Hepatocyte (in vitro differentiated cells): ENCODE results near the gene CD40. TPM values are rescaled to one million over a fixed set of nuclear protein-coding genes. Genes with fewer than 3 reads are reported as not detected.
A peak's percentile ranks its signal among the peaks of the same experiment; 100 is the strongest.

ENCODE experiments used
- DNase-seq: peaks from one replicate; pipeline ENCODE4 v3.0.0-alpha.2; 2016; ENCODE audit warnings: low spot score
- H2AFZ ChIP-seq: fragments of 200-600 bp; sonication (generic); 2 replicates; pipeline ENCODE4 v1.6.0; 2016; ENCODE audit warnings: antibody characterized with exemption, mild to moderate bottlenecking
- H3K27ac ChIP-seq: fragments of 200-600 bp; sonication (generic); 2 replicates; pipeline ENCODE4 v1.5.1; 2016; ENCODE audit warnings: mild to moderate bottlenecking
- H3K27me3 ChIP-seq: fragments of 200-600 bp; sonication (generic); 2 replicates; pipeline ENCODE4 v1.6.1; 2016
- H3K36me3 ChIP-seq: fragments of 200-600 bp; sonication (generic); replicated peaks from 2 replicates; pipeline ENCODE4 v1.5.1; 2016; ENCODE audit warnings: low read depth; ENCODE audit not compliant: insufficient read depth
- H3K4me1 ChIP-seq: fragments of 200-600 bp; sonication (generic); 2 replicates; pipeline ENCODE4 v1.5.1; 2016; ENCODE audit warnings: mild to moderate bottlenecking, moderate library complexity; ENCODE audit not compliant: insufficient read depth
- H3K4me2 ChIP-seq: fragments of 200-600 bp; sonication (generic); 2 replicates; pipeline ENCODE4 v1.6.0; 2016
- H3K4me3 ChIP-seq: fragments of 200-600 bp; sonication (generic); 2 replicates; pipeline ENCODE4 v1.5.1; 2016; ENCODE audit warnings: mild to moderate bottlenecking
- H3K79me2 ChIP-seq: fragments of 200-600 bp; sonication (generic); 2 replicates; pipeline ENCODE4 v1.6.0; 2017; ENCODE audit warnings: mild to moderate bottlenecking
- H3K9me2 ChIP-seq: fragments of 200-600 bp; sonication (generic); replicated peaks from 2 replicates; pipeline ENCODE4 v1.6.0; 2017; ENCODE audit warnings: mild to moderate bottlenecking; ENCODE audit not compliant: insufficient read depth
- H3K9me3 ChIP-seq: fragments of 200-600 bp; sonication (generic); 2 replicates; pipeline ENCODE4 v1.5.1; 2016; ENCODE audit warnings: low read depth, mild to moderate bottlenecking
- H4K20me1 ChIP-seq: fragments of 200-600 bp; sonication (generic); 2 replicates; pipeline ENCODE4 v1.6.0; 2016; ENCODE audit warnings: mild to moderate bottlenecking; ENCODE audit not compliant: insufficient read depth, poor library complexity, severe bottlenecking
- EZH2 ChIP-seq: fragments of 200-600 bp; sonication (generic); IDR thresholded peaks from 2 replicates; pipeline ENCODE4 v1.6.1; 2016; ENCODE audit warnings: antibody characterized with exemption, mild to moderate bottlenecking, borderline replicate concordance
- EZH2phosphoT487 ChIP-seq: fragments of 200-600 bp; sonication (generic); IDR thresholded peaks from one replicate; pipeline ENCODE4 v1.6.1; 2018; ENCODE audit warnings: antibody characterized with exemption, mild to moderate bottlenecking, low read depth, moderate library complexity; ENCODE audit not compliant: unreplicated experiment, severe bottlenecking
- WGBS: methylation state at CpG from one replicate; pipeline ENCODE4 v1.1.6; 2016; ENCODE audit warnings: low lambda C conversion rate; ENCODE audit errors: missing lambda C conversion rate; 5-methylcytosine and 5-hydroxymethylcytosine counted together
- polyA plus RNA-seq: library from polyadenylated mRNA; unstranded; fragments of >200 nt; fragmentation: Nextera tagmentation; extraction: Ambion mirVana; gene quantifications from 2 replicates; pipeline ENCODE4 v1.2.1, GENCODE V29; 2016
- total RNA-seq: library from RNA; depleted of rRNA; stranded (reverse); fragments of >200 nt; gene quantifications from 2 replicates; pipeline ENCODE4 v1.2.3, GENCODE V29; 2014
- TF ChIP-seq, protein P1 (sequence below): fragments of 200-600 bp; sonication (generic); IDR thresholded peaks from 2 replicates; pipeline ENCODE4 v1.5.1; 2016; ENCODE audit warnings: antibody characterized with exemption, mild to moderate bottlenecking; ENCODE audit not compliant: poor library complexity

Gene CD40
- total and polyA plus RNA-seq, 2 experiments from 2014 or later = 3.2 to 8.0 TPM

DNA sequence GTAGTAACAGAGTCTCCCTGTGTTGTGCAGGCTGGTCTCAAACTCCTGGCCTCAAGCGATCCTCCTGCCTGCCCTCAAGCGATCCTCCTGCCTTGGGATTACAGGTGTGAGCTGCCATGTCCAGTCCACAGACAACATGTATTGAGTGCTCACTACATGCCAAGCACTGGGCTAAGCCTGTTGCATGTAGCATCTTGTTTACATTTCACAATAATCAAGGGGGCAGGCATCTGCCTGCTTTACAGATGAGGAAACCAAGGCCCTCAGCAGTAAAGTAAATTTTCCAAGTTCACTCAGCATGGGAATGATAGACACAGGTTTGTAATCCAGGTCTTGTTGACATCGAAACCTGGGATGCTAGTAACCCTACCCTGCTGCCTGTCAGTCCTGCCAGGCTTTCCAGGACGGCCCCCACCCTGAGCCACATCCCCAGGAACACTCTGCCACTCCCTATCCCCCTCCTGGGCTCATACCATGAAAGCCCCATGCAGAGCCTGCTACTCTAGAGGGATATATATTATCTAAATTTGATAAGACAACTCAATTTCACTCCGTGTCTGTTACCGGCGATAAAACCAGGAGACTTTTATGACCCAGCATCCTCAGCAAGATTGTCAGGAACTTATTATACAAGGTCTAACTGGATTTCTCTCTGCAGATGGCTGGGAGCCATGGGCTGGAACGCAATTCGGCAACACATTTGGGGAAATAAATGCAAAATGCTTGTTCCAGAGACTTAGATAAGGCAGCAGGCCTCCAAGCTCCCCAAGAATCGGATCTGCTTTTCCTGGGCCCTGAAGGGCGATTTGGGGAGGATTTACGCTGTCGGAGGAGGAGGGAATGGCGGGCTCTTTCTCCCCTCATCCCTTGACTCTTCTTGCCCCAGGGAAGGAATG lies 30.4 kb downstream of the CD40 start:
- DNase-seq = no peak
- Histone ChIP-seq H3K36me3 (no peaks in the 10 kb centered on the region), H3K9me3 (no peaks in the 10 kb centered on the region), H3K9me2 (no peaks in the 10 kb centered on the region), H3K4me3 (no peak overlapping the region), H2AFZ (no peak overlapping the region), H3K4me2 (no peak overlapping the region), H3K4me1 (no peaks in the 10 kb centered on the region), H3K79me2 (no peaks in the 10 kb centered on the region), H4K20me1 (no peaks in the 10 kb centered on the region), H3K27me3 (no peaks in the 10 kb centered on the region), H3K27ac (no peak overlapping the region)
- TF ChIP-seq EZH2 (no peak), EZH2phosphoT487 (no peak)
- TF ChIP-seq, protein P1, sequence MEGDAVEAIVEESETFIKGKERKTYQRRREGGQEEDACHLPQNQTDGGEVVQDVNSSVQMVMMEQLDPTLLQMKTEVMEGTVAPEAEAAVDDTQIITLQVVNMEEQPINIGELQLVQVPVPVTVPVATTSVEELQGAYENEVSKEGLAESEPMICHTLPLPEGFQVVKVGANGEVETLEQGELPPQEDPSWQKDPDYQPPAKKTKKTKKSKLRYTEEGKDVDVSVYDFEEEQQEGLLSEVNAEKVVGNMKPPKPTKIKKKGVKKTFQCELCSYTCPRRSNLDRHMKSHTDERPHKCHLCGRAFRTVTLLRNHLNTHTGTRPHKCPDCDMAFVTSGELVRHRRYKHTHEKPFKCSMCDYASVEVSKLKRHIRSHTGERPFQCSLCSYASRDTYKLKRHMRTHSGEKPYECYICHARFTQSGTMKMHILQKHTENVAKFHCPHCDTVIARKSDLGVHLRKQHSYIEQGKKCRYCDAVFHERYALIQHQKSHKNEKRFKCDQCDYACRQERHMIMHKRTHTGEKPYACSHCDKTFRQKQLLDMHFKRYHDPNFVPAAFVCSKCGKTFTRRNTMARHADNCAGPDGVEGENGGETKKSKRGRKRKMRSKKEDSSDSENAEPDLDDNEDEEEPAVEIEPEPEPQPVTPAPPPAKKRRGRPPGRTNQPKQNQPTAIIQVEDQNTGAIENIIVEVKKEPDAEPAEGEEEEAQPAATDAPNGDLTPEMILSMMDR = no peak
- 67% methylated on average over 14 of the region's 14 CpGs for WGBS

GRCh38 chr20:46150943-46151342 lies 32.8 kb downstream of the CD40 start:
- Histone ChIP-seq H4K20me1 (no peaks in the 10 kb centered on the region), H3K79me2 (no peaks in the 10 kb centered on the region), H3K9me3 (no peaks in the 10 kb centered on the region), H3K27me3 (no peaks in the 10 kb centered on the region), H3K4me3 (no peak overlapping the region), H3K9me2 (no peaks in the 10 kb centered on the region), H3K4me1 (no peaks in the 10 kb centered on the region), H2AFZ (no peak overlapping the region), H3K36me3 (no peaks in the 10 kb centered on the region), H3K27ac (no peak overlapping the region), H3K4me2 (no peak overlapping the region)
- 77% methylated on average over 5 of the region's 5 CpGs for WGBS
- DNase-seq = no peak
- TF ChIP-seq EZH2phosphoT487 = no peak
- no peak for TF ChIP-seq EZH2
- TF ChIP-seq, protein P1 = no peak

DNA sequence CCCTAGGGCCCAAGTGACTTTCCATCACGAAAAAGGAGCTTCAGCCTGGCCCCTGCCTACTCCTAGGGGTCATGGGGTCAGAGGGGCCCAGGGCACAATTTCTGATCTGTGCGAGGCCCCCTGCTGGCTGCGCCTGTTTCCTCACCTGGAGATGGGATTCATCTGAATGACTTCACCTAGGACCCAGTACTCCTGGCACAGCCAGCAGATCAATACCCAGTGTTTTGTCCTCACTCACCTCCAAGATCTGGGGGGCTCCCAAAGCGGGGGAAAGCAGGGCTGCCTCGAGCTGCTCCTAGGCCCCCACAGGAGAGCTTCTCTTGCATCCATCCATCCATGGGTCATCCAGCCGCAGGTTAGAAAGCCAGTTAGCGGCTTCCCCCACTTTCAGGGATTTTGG lies 33.8 kb downstream of the CD40 start:
- Histone ChIP-seq H3K4me3 (no peak overlapping the region), H3K4me1 (no peaks in the 10 kb centered on the region), H3K79me2 (no peaks in the 10 kb centered on the region), H2AFZ (no peak overlapping the region), H3K9me3 (no peaks in the 10 kb centered on the region), H3K36me3 (no peaks in the 10 kb centered on the region), H3K27ac (no peak overlapping the region), H4K20me1 (no peaks in the 10 kb centered on the region), H3K4me2 (no peak overlapping the region), H3K27me3 (no peaks in the 10 kb centered on the region), H3K9me2 (no peaks in the 10 kb centered on the region)
- DNase-seq = no peak
- 73% methylated on average over 7 of the region's 7 CpGs for WGBS
- TF ChIP-seq EZH2 = no peak
- TF ChIP-seq, protein P1 = peak; percentile 28
